CD14-positive monocyte (primary cell): Measurements from ENCODE around the gene MGARP. TPM values are rescaled to one million over a fixed set of nuclear protein-coding genes. Genes with fewer than 3 reads are reported as not detected.

Source experiments
- DNase-seq, 3 donors: peaks; one replicate each; pipeline ENCODE4 v3.0.0-alpha.2; 2011 to 2022
- H2AFZ ChIP-seq: 2 replicates; pipeline ENCODE4 v1.6.0; 2012; ENCODE audit warnings: mild to moderate bottlenecking, low read depth, low read length, inconsistent platforms; ENCODE audit not compliant: insufficient read depth, poor library complexity, severe bottlenecking
- H3K27ac ChIP-seq, 2 donors: 1 replicate in 1 of 2; 2 replicates in 1 of 2; pipeline ENCODE4 v1.5.1; 2012 to 2013; ENCODE audit warnings: low read length in 2 of 2, control low read depth in 1 of 2, inconsistent platforms in 1 of 2, low read depth in 1 of 2, mild to moderate bottlenecking in 1 of 2
- H3K27me3 ChIP-seq, 2 donors: one replicate each; pipeline versions ENCODE4 v1.6.0 to v1.6.1; 2011 to 2013; ENCODE audit warnings: low read length in 2 of 2; ENCODE audit not compliant: control insufficient read depth in 2 of 2, insufficient read depth in 2 of 2
- H3K36me3 ChIP-seq, 2 donors: replicated peaks in 1 of 2; 1 replicate in 1 of 2; 2 replicates in 1 of 2; pipeline versions ENCODE4 v1.5.1 to v1.6.1; 2012 to 2013; ENCODE audit warnings: low read length in 2 of 2, control low read depth in 1 of 2, inconsistent platforms in 1 of 2, mild to moderate bottlenecking in 1 of 2; ENCODE audit not compliant: insufficient read depth in 2 of 2, control insufficient read depth in 1 of 2
- H3K4me1 ChIP-seq, 2 donors: 1 replicate in 1 of 2; 2 replicates in 1 of 2; pipeline versions ENCODE4 v1.5.1 to v1.6.1; 2012 to 2013; ENCODE audit warnings: low read length in 2 of 2, control low read depth in 1 of 2, inconsistent platforms in 1 of 2, mild to moderate bottlenecking in 1 of 2, moderate library complexity in 1 of 2; ENCODE audit not compliant: insufficient read depth in 2 of 2, control insufficient read depth in 1 of 2
- H3K4me2 ChIP-seq: replicated peaks from 2 replicates; pipeline ENCODE3; 2012; ENCODE audit warnings: low read length, moderate library complexity, mild to moderate bottlenecking; ENCODE audit not compliant: poor library complexity, severe bottlenecking; ENCODE audit errors: extremely low read depth
- H3K4me3 ChIP-seq, 3 experiments: fragments of 200-600 bp in 1 of 3; sonication (generic) in 1 of 3; replicated peaks in 1 of 3; 1 replicate in 2 of 3; 2 replicates in 1 of 3; pipeline ENCODE4 v1.5.1; 2011 to 2013; ENCODE audit warnings: low read length in 3 of 3, mild to moderate bottlenecking in 3 of 3, control low read depth in 2 of 3, low read depth in 2 of 3, inconsistent platforms in 1 of 3, moderate library complexity in 1 of 3
- H3K79me2 ChIP-seq: 2 replicates; pipeline ENCODE4 v1.6.0; 2012; ENCODE audit warnings: mild to moderate bottlenecking, control low read depth, inconsistent platforms, low read length, moderate library complexity; ENCODE audit not compliant: insufficient read depth
- H3K9ac ChIP-seq: 2 replicates; pipeline ENCODE4 v1.6.0; 2017; ENCODE audit warnings: low read length, mild to moderate bottlenecking; ENCODE audit not compliant: insufficient read depth, poor library complexity, severe bottlenecking
- H3K9me3 ChIP-seq, 2 donors: replicated peaks in 1 of 2; 1 replicate in 1 of 2; 2 replicates in 1 of 2; pipeline versions ENCODE4 v1.5.1 to v1.6.1; 2012 to 2013; ENCODE audit warnings: low read length in 2 of 2, control low read depth in 1 of 2; ENCODE audit not compliant: control insufficient read depth in 1 of 2, insufficient read depth in 1 of 2
- H4K20me1 ChIP-seq: 2 replicates; pipeline ENCODE4 v1.6.0; 2012; ENCODE audit warnings: mild to moderate bottlenecking, low read length, control low read depth, moderate library complexity; ENCODE audit not compliant: insufficient read depth
- H3K27ac Mint-ChIP-seq, 7 donors: one replicate each; pipeline ENCODE4 v1.8.0; 2020; ENCODE audit warnings: mild to moderate bottlenecking in 7 of 7, mixed read lengths in 7 of 7, moderate library complexity in 6 of 7, inconsistent platforms in 2 of 7
- H3K27me3 Mint-ChIP-seq, 3 donors: one replicate each; pipeline ENCODE4 v1.8.0; 2021 to 2022; ENCODE audit warnings: low read depth in 3 of 3, mild to moderate bottlenecking in 3 of 3, mixed read lengths in 3 of 3, moderate library complexity in 3 of 3, inconsistent platforms in 1 of 3
- H3K36me3 Mint-ChIP-seq, 2 donors: one replicate each; pipeline ENCODE4 v1.8.0; 2020; ENCODE audit warnings: mixed read lengths in 2 of 2, inconsistent platforms in 1 of 2, mild to moderate bottlenecking in 1 of 2
- H3K4me1 Mint-ChIP-seq: one replicate; pipeline ENCODE4 v1.8.0; 2020; ENCODE audit warnings: mild to moderate bottlenecking, mixed read lengths
- H3K4me3 Mint-ChIP-seq, 2 donors: one replicate each; pipeline ENCODE4 v1.8.0; 2020; ENCODE audit warnings: mild to moderate bottlenecking in 2 of 2, mixed read lengths in 2 of 2, moderate library complexity in 1 of 2
- H3K9me3 Mint-ChIP-seq, 7 donors: one replicate each; pipeline ENCODE4 v1.8.0; 2020 to 2022; ENCODE audit warnings: mixed read lengths in 7 of 7, mild to moderate bottlenecking in 6 of 7, moderate library complexity in 6 of 7, inconsistent platforms in 2 of 7
- WGBS: methylation state at CpG from one replicate; pipeline ENCODE4 v1.1.5; 2013; ENCODE audit warnings: missing lambda C conversion rate; ENCODE audit not compliant: insufficient coverage; 5-methylcytosine and 5-hydroxymethylcytosine counted together
- intact Hi-C, 2 donors: fragments of 100-400 bp; cut with micrococcal nuclease; formaldehyde crosslinking; loops; one replicate each; pipeline versions ENCODE4 v1.15.0 to v1.15.1; 2023
- polyA minus RNA-seq: library from RNA; depleted of rRNA, polyadenylated mRNA; stranded (reverse); fragments of >200 nt; gene quantifications from 2 replicates; pipeline ENCODE4 v1.2.3, GENCODE V29; 2012
- polyA plus RNA-seq, 3 donors: library from polyadenylated mRNA; depleted of rRNA in 1 of 3; unstranded in 2 of 3; stranded (reverse) in 1 of 3; fragments of 300-500 nt in 2 of 3; fragments of >200 nt in 1 of 3; fragmentation: Illumina TruSeq in 2 of 3; gene quantifications; 1 replicate in 2 of 3; 2 replicates in 1 of 3; pipeline ENCODE4 v1.2.3, GENCODE V29; 2012 to 2021
- total RNA-seq, 12 experiments: library from RNA in 1 of 12; stranded (reverse) in 1 of 12; fragments of 120-200 nt in 1 of 12; gene quantifications; one replicate each; pipeline ENCODE4 v1.2.4 and lab custom pipeline; 2013 to 2026; ENCODE audit warnings: mixed read lengths in 6 of 12, inconsistent platforms in 1 of 12
- TF ChIP-seq, protein P1 (sequence below): fragments of 200-600 bp; IDR thresholded peaks from one replicate; pipeline ENCODE4 v1.8.0; 2022; ENCODE audit warnings: antibody characterized with exemption, mild to moderate bottlenecking

The MGARP gene
- total RNA-seq (2013): 3.1 TPM
- polyA plus RNA-seq (under 1 TPM in 1 of 3 donors, not detected in 2; 0.19 TPM), polyA minus RNA-seq (not detected in 2 replicates), total RNA-seq (lab: John Stamatoyannopoulos, UW) (0 to 0.30 (median 0.08) reads per million in 11 experiments)

- no peaks in the 10 kb centered on the region for H3K79me2 ChIP-seq
- peaks cover 59 to 72% of the 10 kb centered on the region in 2 donors for H3K27me3 ChIP-seq
- H2AFZ ChIP-seq: peak within 1 kb of the TSS; percentile 76
- TF ChIP-seq, protein P1, sequence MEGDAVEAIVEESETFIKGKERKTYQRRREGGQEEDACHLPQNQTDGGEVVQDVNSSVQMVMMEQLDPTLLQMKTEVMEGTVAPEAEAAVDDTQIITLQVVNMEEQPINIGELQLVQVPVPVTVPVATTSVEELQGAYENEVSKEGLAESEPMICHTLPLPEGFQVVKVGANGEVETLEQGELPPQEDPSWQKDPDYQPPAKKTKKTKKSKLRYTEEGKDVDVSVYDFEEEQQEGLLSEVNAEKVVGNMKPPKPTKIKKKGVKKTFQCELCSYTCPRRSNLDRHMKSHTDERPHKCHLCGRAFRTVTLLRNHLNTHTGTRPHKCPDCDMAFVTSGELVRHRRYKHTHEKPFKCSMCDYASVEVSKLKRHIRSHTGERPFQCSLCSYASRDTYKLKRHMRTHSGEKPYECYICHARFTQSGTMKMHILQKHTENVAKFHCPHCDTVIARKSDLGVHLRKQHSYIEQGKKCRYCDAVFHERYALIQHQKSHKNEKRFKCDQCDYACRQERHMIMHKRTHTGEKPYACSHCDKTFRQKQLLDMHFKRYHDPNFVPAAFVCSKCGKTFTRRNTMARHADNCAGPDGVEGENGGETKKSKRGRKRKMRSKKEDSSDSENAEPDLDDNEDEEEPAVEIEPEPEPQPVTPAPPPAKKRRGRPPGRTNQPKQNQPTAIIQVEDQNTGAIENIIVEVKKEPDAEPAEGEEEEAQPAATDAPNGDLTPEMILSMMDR: no peak
- Mint-ChIP-seq H3K27ac (peak within 1 kb of the TSS in 1 of 7 donors; percentile 46), H3K9me3 (peaks cover 6 to 20% (median 12%) of the 10 kb centered on the region in 7 donors), H3K27me3 (peaks cover 57 to 70% (median 65%) of the 10 kb centered on the region in 3 donors), H3K4me3 (peak within 1 kb of the TSS; percentile 75 to 89), H3K36me3 (peaks cover 5 to 12% of the 10 kb centered on the region in 2 donors), H3K4me1 (peaks cover 23% of the 10 kb centered on the region)
- H3K4me2 ChIP-seq: peak within 1 kb of the TSS; percentile 86
- no peak for DNase-seq
- H3K4me3 ChIP-seq: peak within 1 kb of the TSS; percentile 16 to 75 (median 23)
- WGBS: 3% methylated on average over 39 of the region's 51 CpGs
- peaks cover 18 to 23% of the 10 kb centered on the region in 2 donors for H3K4me1 ChIP-seq
- H3K27ac ChIP-seq: no peak within 1 kb of the TSS
- H4K20me1 ChIP-seq: no peaks in the 10 kb centered on the region
- peaks cover 7 to 17% of the 10 kb centered on the region in 2 donors for H3K9me3 ChIP-seq
- H3K9ac ChIP-seq: peak within 1 kb of the TSS; percentile 45
- H3K36me3 ChIP-seq: peaks cover 0 to 3% of the 10 kb centered on the region in 2 donors
- intact Hi-C loops: no loop called here
These were observed at the start of gene MGARP for GRCh38 chr4:139279760-139280620. Gene MGARP, minus strand, starts transcription at chr4:139280225. Its CDS starts 67 bp downstream, at chr4:139280158.

- Mint-ChIP-seq H3K27ac (peak overlapping the region in 3 of 7 donors; percentile 14 to 46 (median 43)), H3K36me3 (peaks cover 16 to 37% of the 10 kb centered on the region in 2 donors), H3K4me1 (peaks cover 17% of the 10 kb centered on the region), H3K4me3 (no peak overlapping the region), H3K27me3 (peaks cover 0 to 1% (median 0%) of the 10 kb centered on the region in 3 donors), H3K9me3 (peaks cover 0 to 4% (median 0%) of the 10 kb centered on the region in 7 donors)
- WGBS: 73% methylated on average over 1 of the region's 4 CpGs
- peak overlapping the region in 1 of 2 donors; percentile 5 for H3K27ac ChIP-seq
- no peak overlapping the region for H3K9ac ChIP-seq
- H4K20me1 ChIP-seq: peaks cover 79% of the 10 kb centered on the region
- H3K4me1 ChIP-seq: no peaks in the 10 kb centered on the region
- H3K9me3 ChIP-seq: no peaks in the 10 kb centered on the region
- H2AFZ ChIP-seq: no peak overlapping the region
- peaks cover 100% of the 10 kb centered on the region for H3K79me2 ChIP-seq
- intact Hi-C loops: no loop called here
- TF ChIP-seq, protein P1: no peak
- H3K4me2 ChIP-seq: no peak overlapping the region
- no peak for DNase-seq
- H3K4me3 ChIP-seq: no peak overlapping the region
- peaks cover 2 to 13% of the 10 kb centered on the region in 2 donors for H3K36me3 ChIP-seq
- no peaks in the 10 kb centered on the region for H3K27me3 ChIP-seq
These were observed 49.7 kb upstream of the MGARP start for GRCh38 chr4:139329665-139330200.
